SK-N-SH treated with all-trans-retinoic acid at 6 μM for 48 hours (cell line): ENCODE results near the gene NEAT1.
A peak's percentile ranks its signal among the peaks of the same experiment; 100 is the strongest.
"Not testable (repeated sequence)": the region's sequence is repeated elsewhere in the genome, so short reads cannot be mapped to it uniquely, and the experiment has no call there.

Experiments
- ATAC-seq: fragments of 200-7000 bp; cut with Tn5 transposase; 3 replicates; pipeline ENCODE4 v1.9.1; 2020; ENCODE audit warnings: mild to moderate bottlenecking, moderate library complexity
- ARNTL ChIP-seq: fragments of 450-650 bp; formaldehyde crosslinking; IDR thresholded peaks from 2 replicates; pipeline ENCODE4 v1.5.0; 2020; ENCODE audit warnings: low read depth, mild to moderate bottlenecking, moderate library complexity, borderline replicate concordance
- BACH2 ChIP-seq: fragments of 250-450 bp; sonication (Bioruptor Pico); IDR thresholded peaks from 2 replicates; pipeline ENCODE4 v1.9.0; 2021; ENCODE audit warnings: mild to moderate bottlenecking, borderline replicate concordance
- CSDC2 ChIP-seq: fragments of 250-450 bp; sonication (Bioruptor Pico); IDR thresholded peaks from 2 replicates; pipeline ENCODE4 v1.5.0; 2020; ENCODE audit warnings: mild to moderate bottlenecking, moderate library complexity
- CSRNP3 ChIP-seq: fragments of 250-450 bp; sonication (Bioruptor Pico); IDR thresholded peaks from 2 replicates; pipeline ENCODE4 v1.5.1; 2021; ENCODE audit warnings: mild to moderate bottlenecking, moderate library complexity
- ESRRG ChIP-seq: fragments of 250-450 bp; sonication (Bioruptor Pico); IDR thresholded peaks from 2 replicates; pipeline ENCODE4 v1.6.1; 2021; ENCODE audit warnings: mild to moderate bottlenecking
- GLIS3 ChIP-seq: fragments of 250-450 bp; sonication (Bioruptor Pico); IDR thresholded peaks from 2 replicates; pipeline ENCODE4 v1.5.0; 2020; ENCODE audit warnings: mild to moderate bottlenecking, moderate library complexity
- ISL1 ChIP-seq: fragments of 250-450 bp; sonication (Bioruptor Pico); IDR thresholded peaks from 2 replicates; pipeline ENCODE4 v2.1.2; 2022; ENCODE audit warnings: mild to moderate bottlenecking, moderate library complexity
- OSR1 ChIP-seq: fragments of 250-450 bp; sonication (Bioruptor Pico); IDR thresholded peaks from 2 replicates; pipeline ENCODE4 v1.8.0; 2022; ENCODE audit warnings: moderate library complexity, mild to moderate bottlenecking, inconsistent platforms
- PATZ1 ChIP-seq: fragments of 250-450 bp; sonication (Bioruptor Pico); IDR thresholded peaks from 2 replicates; pipeline ENCODE4 v1.8.0; 2020; ENCODE audit warnings: mild to moderate bottlenecking, moderate library complexity, borderline replicate concordance
- POU6F1 ChIP-seq: fragments of 250-450 bp; sonication (Bioruptor Pico); IDR thresholded peaks from 2 replicates; pipeline ENCODE4 v1.8.0; 2021; ENCODE audit warnings: low read depth, mild to moderate bottlenecking, moderate library complexity, borderline replicate concordance
- PPARA ChIP-seq: fragments of 250-450 bp; sonication (Bioruptor Pico); IDR thresholded peaks from 2 replicates; pipeline ENCODE4 v1.5.0; 2020; ENCODE audit warnings: mild to moderate bottlenecking, borderline replicate concordance
- RARB ChIP-seq: fragments of 250-450 bp; sonication (Bioruptor Pico); IDR thresholded peaks from 2 replicates; pipeline ENCODE4 v1.8.0; 2021; ENCODE audit warnings: mild to moderate bottlenecking, moderate library complexity
- TCF4 ChIP-seq: fragments of 250-450 bp; sonication (Bioruptor Pico); IDR thresholded peaks from 2 replicates; pipeline ENCODE4 v1.8.0; 2021; ENCODE audit warnings: mild to moderate bottlenecking, moderate library complexity, borderline replicate concordance
- TOX ChIP-seq: fragments of 250-450 bp; sonication (Bioruptor Pico); IDR thresholded peaks from 2 replicates; pipeline ENCODE4 v1.8.0; 2021; ENCODE audit warnings: mild to moderate bottlenecking, moderate library complexity, borderline replicate concordance
- TSHZ2 ChIP-seq: fragments of 250-450 bp; sonication (Bioruptor Pico); IDR thresholded peaks from 2 replicates; pipeline ENCODE4 v1.5.0; 2020; ENCODE audit warnings: mild to moderate bottlenecking, moderate library complexity
- ZC3H10 ChIP-seq: fragments of 250-450 bp; sonication (Bioruptor Pico); IDR thresholded peaks from 2 replicates; pipeline ENCODE4 v1.5.1; 2021; ENCODE audit warnings: mild to moderate bottlenecking, moderate library complexity
- ZFP3 ChIP-seq: fragments of 250-450 bp; sonication (Bioruptor Pico); IDR thresholded peaks from 2 replicates; pipeline ENCODE4 v1.5.0; 2020; ENCODE audit warnings: mild to moderate bottlenecking, moderate library complexity
- ZFP30 ChIP-seq: fragments of 450-650 bp; formaldehyde crosslinking; IDR thresholded peaks from 2 replicates; pipeline ENCODE4 v1.5.0; 2022; ENCODE audit warnings: mild to moderate bottlenecking, moderate library complexity
- ZNF565 ChIP-seq: fragments of 450-650 bp; formaldehyde crosslinking; conservative IDR thresholded peaks from 2 replicates; pipeline ENCODE4 v1.5.0; 2020; ENCODE audit warnings: low read depth, mild to moderate bottlenecking, moderate library complexity
- ZNF70 ChIP-seq: fragments of 450-650 bp; formaldehyde crosslinking; IDR thresholded peaks from 2 replicates; pipeline ENCODE4 v1.5.0; 2020; ENCODE audit warnings: mild to moderate bottlenecking, moderate library complexity
- ZNF8 ChIP-seq: fragments of 450-650 bp; formaldehyde crosslinking; IDR thresholded peaks from 2 replicates; pipeline ENCODE4 v1.5.0; 2020; ENCODE audit warnings: mild to moderate bottlenecking, moderate library complexity

Gene NEAT1

GRCh38 chr11:65448418-65449105, 26.0 kb downstream of the NEAT1 start (continued):
- no peak for TF ChIP-seq BACH2
- TF ChIP-seq ZC3H10 (CRISPR knock-in tag), result peak; percentile 54
- 0 out of 2 replicates have a peak, but pooled peaks have one; percentile 20 for TF ChIP-seq ZNF8 (CRISPR knock-in tag)
- no peak for TF ChIP-seq TSHZ2 (CRISPR knock-in tag)
- peak; percentile 93 for TF ChIP-seq GLIS3 (CRISPR knock-in tag)
- TF ChIP-seq PPARA, result no peak
- TF ChIP-seq OSR1 (CRISPR knock-in tag), result no peak
- TF ChIP-seq PATZ1 (CRISPR knock-in tag), result peak; percentile 48; the same call in 1 of the 2 replicates
- TF ChIP-seq ISL1 (CRISPR knock-in tag), result no peak
- TF ChIP-seq, all 23 proteins: peak for 11

- ATAC-seq, result not testable (repeated sequence)
These were observed 28.7 kb downstream of the NEAT1 start for GRCh38 chr11:65451301-65451700.

- not testable (repeated sequence) for ATAC-seq
These were observed 29.7 kb downstream of the NEAT1 start for GRCh38 chr11:65452259-65452658.

GRCh38 chr11:65452806-65453490, 30.4 kb downstream of the NEAT1 start:
- TF ChIP-seq TCF4 (CRISPR knock-in tag) (peak; percentile 96), PPARA (no peak), OSR1 (CRISPR knock-in tag) (no peak), CSDC2 (CRISPR knock-in tag) (no peak), ESRRG (no peak), ZNF70 (CRISPR knock-in tag) (0 out of 2 replicates have a peak, but pooled peaks have one; percentile 5), PATZ1 (CRISPR knock-in tag) (no peak), ZNF8 (CRISPR knock-in tag) (no peak), TOX (no peak), POU6F1 (CRISPR knock-in tag) (no peak)
- peak; percentile 59 for ATAC-seq

- ATAC-seq, result no peak
- TF ChIP-seq ZNF8 (CRISPR knock-in tag) (no peak), CSRNP3 (CRISPR knock-in tag) (no peak), OSR1 (CRISPR knock-in tag) (no peak), TOX (no peak), ZNF565 (no peak), ZFP30 (CRISPR knock-in tag) (no peak), POU6F1 (CRISPR knock-in tag) (no peak), ZFP3 (no peak), PPARA (no peak), RARB (CRISPR knock-in tag) (no peak), ZNF70 (CRISPR knock-in tag) (no peak), ARNTL (CRISPR knock-in tag) (no peak), ESRRG (no peak)
These were observed 31.7 kb downstream of the NEAT1 start for GRCh38 chr11:65454311-65454695.
